Progenitor cell of endocrine pancreas (in vitro differentiated cells): ENCODE measurements around the gene PTPN5. TPM values are rescaled to one million over a fixed set of nuclear protein-coding genes. Genes with fewer than 3 reads are reported as not detected.
A peak's percentile ranks its signal among the peaks of the same experiment; 100 is the strongest.

Experiments used
- DNase-seq: peaks from one replicate; pipeline ENCODE4 v3.0.0; 2021; ENCODE audit warnings: low spot score; ENCODE audit not compliant: unreplicated experiment
- H3K27ac Mint-ChIP-seq: 2 replicates; pipeline ENCODE4 v1.8.0; 2021; ENCODE audit warnings: mild to moderate bottlenecking, moderate library complexity, mixed read lengths
- H3K27me3 Mint-ChIP-seq: 2 replicates; pipeline ENCODE4 v1.8.0; 2021; ENCODE audit warnings: mixed read lengths
- H3K36me3 Mint-ChIP-seq: 2 replicates; pipeline ENCODE4 v1.8.0; 2022; ENCODE audit warnings: mixed read lengths; ENCODE audit not compliant: insufficient read depth
- H3K4me1 Mint-ChIP-seq: 2 replicates; pipeline ENCODE4 v1.8.0; 2021; ENCODE audit warnings: low read depth, mixed read lengths
- H3K4me3 Mint-ChIP-seq: 2 replicates; pipeline ENCODE4 v1.8.0; 2021; ENCODE audit warnings: low read depth, mild to moderate bottlenecking, moderate library complexity, mixed read lengths
- H3K9me3 Mint-ChIP-seq: 2 replicates; pipeline ENCODE4 v1.8.0; 2021; ENCODE audit warnings: low read depth, mixed read lengths
- total RNA-seq: library from RNA; stranded (reverse); gene quantifications from 2 replicates; pipeline ENCODE4 v1.2.1, GENCODE V29; 2021
- TF ChIP-seq, protein P1 (sequence below): fragments of 200-600 bp; sonication (generic); IDR thresholded peaks from one replicate; pipeline ENCODE4 v1.5.0; 2021; ENCODE audit warnings: antibody characterized with exemption, mild to moderate bottlenecking; ENCODE audit not compliant: unreplicated experiment

The PTPN5 gene
- total RNA-seq, 1 donor from 2014 or later: 12.6 TPM

DNA sequence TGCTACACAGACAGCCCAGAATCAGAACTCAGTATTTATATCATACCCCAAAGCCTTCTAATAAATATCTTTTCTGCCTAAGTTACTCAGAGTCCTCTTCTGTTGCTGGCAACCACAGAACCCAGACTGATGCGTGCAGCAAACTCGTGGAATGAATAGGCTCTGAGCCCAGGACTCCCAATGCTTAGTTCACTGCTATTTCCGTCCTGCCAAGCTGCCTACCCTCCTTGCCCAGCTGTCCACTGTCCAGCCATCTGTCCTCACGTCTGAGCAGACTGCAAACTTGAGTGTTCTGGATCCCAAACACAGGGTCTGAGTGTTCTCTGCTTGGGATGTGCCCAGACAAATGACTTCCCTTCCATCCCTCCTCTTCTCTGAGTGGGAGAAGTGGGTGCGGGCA lies 19.4 kb downstream of the PTPN5 start:
- no peaks in the 10 kb centered on the region for H3K27me3 Mint-ChIP-seq
- H3K27ac Mint-ChIP-seq: no peak overlapping the region
- no peaks in the 10 kb centered on the region for H3K36me3 Mint-ChIP-seq
- peaks cover 4% of the 10 kb centered on the region for H3K4me1 Mint-ChIP-seq
- no peak for DNase-seq
- H3K4me3 Mint-ChIP-seq: no peak overlapping the region
- TF ChIP-seq, protein P1, sequence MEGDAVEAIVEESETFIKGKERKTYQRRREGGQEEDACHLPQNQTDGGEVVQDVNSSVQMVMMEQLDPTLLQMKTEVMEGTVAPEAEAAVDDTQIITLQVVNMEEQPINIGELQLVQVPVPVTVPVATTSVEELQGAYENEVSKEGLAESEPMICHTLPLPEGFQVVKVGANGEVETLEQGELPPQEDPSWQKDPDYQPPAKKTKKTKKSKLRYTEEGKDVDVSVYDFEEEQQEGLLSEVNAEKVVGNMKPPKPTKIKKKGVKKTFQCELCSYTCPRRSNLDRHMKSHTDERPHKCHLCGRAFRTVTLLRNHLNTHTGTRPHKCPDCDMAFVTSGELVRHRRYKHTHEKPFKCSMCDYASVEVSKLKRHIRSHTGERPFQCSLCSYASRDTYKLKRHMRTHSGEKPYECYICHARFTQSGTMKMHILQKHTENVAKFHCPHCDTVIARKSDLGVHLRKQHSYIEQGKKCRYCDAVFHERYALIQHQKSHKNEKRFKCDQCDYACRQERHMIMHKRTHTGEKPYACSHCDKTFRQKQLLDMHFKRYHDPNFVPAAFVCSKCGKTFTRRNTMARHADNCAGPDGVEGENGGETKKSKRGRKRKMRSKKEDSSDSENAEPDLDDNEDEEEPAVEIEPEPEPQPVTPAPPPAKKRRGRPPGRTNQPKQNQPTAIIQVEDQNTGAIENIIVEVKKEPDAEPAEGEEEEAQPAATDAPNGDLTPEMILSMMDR: no peak
- H3K9me3 Mint-ChIP-seq: no peaks in the 10 kb centered on the region

DNA sequence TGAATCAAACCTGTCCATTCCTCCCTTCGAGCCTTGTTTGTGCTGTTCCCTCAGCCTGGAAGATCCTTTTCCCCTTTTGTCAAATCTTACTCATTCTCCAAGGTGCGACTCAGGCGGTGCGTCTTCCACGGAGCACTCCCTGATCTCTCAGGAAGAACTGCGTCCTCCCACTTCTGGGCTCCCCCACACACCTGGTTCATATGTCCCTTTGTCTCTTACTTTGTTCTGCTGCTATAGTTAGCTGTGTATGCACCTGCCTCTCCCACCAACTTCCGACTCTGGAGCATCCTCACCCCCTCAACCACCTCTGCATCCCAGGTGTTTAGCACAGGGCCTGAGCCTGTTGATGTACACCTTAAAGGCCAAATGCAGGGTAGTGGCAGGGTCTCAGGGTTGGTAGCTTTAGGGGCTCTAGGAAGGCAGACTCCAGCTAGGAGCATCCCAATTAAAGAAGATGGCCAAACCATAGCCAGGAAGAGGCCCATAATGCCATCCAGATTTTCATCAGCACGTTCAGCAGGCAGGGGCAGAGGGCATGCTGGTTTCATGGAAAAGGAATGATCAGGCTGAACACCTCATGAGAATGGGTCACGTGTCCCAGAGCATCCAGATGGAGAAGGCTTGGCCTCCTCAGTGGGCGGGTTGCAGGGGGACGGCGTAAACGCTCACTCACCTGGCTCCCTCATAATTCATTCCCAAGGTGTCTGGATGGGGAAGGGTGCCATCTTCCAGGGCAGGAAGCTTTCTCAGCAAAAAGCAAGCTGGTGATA lies 20.1 kb downstream of the PTPN5 start:
- TF ChIP-seq, protein P1: no peak
- Mint-ChIP-seq H3K4me1 (peaks cover 4% of the 10 kb centered on the region), H3K4me3 (no peak overlapping the region)

GRCh38 chr11:18770479-18771125 lies 21.0 kb downstream of the PTPN5 start:
- Mint-ChIP-seq H3K9me3 (no peaks in the 10 kb centered on the region), H3K36me3 (no peaks in the 10 kb centered on the region), H3K4me3 (no peak overlapping the region), H3K27me3 (no peaks in the 10 kb centered on the region), H3K4me1 (peaks cover 4% of the 10 kb centered on the region), H3K27ac (no peak overlapping the region)
- DNase-seq: no peak
- TF ChIP-seq, protein P1: no peak

More for the DNA sequence above, 20.1 kb downstream of the PTPN5 start:
- Mint-ChIP-seq H3K27me3 (no peaks in the 10 kb centered on the region), H3K27ac (no peak overlapping the region), H3K36me3 (no peaks in the 10 kb centered on the region), H3K9me3 (no peaks in the 10 kb centered on the region)
- no peak for DNase-seq

DNA sequence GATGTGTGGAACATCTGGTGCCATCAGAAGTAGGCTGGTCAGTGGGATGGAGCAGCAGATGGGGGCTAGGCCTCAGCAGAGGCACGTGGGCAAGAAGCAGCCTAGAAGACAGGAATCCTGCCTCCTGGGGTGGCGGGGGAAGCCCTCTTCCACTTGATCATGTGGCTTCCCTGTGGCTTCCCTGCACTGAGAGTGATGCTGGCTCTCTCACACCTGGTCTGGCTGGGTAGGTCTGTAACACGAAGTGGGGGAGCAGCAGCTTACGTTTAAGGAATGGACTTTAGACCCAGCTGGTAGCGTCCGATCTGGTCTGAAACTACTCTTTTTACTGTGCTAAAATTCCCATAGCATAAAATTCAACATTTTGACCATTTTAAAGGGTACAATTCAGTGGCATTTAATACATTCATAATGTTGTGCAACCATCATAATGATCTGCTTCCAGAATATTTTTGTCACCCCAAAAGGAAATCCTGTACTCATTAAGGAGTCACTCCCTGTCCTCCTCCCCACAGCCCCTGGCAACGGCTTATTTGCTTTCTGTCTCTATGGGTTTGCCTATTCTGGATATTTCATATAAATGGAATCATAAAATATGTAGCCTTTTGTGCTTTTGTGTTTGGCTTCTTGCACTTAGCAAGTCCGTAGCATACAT lies 21.7 kb downstream of the PTPN5 start:
- TF ChIP-seq, protein P1: no peak
- H3K36me3 Mint-ChIP-seq: no peaks in the 10 kb centered on the region
- H3K27ac Mint-ChIP-seq: peak overlapping the region; percentile 82
- peaks cover 4% of the 10 kb centered on the region for H3K4me1 Mint-ChIP-seq
- no peaks in the 10 kb centered on the region for H3K27me3 Mint-ChIP-seq
- no peak overlapping the region for H3K4me3 Mint-ChIP-seq
- no peaks in the 10 kb centered on the region for H3K9me3 Mint-ChIP-seq
- DNase-seq: no peak

DNA sequence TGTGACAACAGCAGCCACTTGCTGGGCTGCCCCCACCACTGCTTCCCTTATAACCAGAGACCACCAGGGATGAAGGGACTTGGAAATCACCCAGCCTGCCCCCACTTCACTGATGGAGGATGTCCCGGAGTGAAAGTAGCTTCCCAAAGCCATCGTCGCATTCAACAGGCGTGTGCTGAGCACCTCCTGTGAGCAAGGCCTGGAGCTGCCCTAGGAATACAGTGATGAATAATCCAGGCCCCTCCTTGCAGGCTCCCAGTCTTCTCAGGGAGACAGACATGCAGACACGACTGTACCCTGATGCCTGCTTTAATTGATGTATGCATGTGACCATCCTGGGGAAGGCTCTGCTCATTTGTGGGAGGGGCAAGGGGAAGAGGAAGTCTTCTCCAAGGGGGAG lies 22.6 kb downstream of the PTPN5 start:
- TF ChIP-seq, protein P1: no peak
- H3K27me3 Mint-ChIP-seq: no peaks in the 10 kb centered on the region
- H3K27ac Mint-ChIP-seq: no peak overlapping the region
- no peaks in the 10 kb centered on the region for H3K36me3 Mint-ChIP-seq
- H3K9me3 Mint-ChIP-seq: no peaks in the 10 kb centered on the region
- DNase-seq: no peak
- no peak overlapping the region for H3K4me3 Mint-ChIP-seq
- peaks cover 4% of the 10 kb centered on the region for H3K4me1 Mint-ChIP-seq
